GM19468 (cell line): Measurements from ENCODE around the gene USP7.
"Not testable (repeated sequence)": the region's sequence is repeated elsewhere in the genome, so short reads cannot be mapped to it uniquely, and the experiment has no call there.

Experiments
- ATAC-seq: cut with Tn5 transposase; IDR thresholded peaks from one replicate; pipeline ENCODE4 v1.9.1; 2021; ENCODE audit warnings: mild to moderate bottlenecking, moderate library complexity, moderate number of reproducible peaks; ENCODE audit not compliant: unreplicated experiment; ENCODE audit errors: extremely low read depth

USP7 gene

GRCh38 chr16:8886593-8887430 lies 76.9 kb downstream of the USP7 start:
- no peak for ATAC-seq

GRCh38 chr16:8885674-8886592 lies 77.8 kb downstream of the USP7 start:
- no peak for ATAC-seq

DNA sequence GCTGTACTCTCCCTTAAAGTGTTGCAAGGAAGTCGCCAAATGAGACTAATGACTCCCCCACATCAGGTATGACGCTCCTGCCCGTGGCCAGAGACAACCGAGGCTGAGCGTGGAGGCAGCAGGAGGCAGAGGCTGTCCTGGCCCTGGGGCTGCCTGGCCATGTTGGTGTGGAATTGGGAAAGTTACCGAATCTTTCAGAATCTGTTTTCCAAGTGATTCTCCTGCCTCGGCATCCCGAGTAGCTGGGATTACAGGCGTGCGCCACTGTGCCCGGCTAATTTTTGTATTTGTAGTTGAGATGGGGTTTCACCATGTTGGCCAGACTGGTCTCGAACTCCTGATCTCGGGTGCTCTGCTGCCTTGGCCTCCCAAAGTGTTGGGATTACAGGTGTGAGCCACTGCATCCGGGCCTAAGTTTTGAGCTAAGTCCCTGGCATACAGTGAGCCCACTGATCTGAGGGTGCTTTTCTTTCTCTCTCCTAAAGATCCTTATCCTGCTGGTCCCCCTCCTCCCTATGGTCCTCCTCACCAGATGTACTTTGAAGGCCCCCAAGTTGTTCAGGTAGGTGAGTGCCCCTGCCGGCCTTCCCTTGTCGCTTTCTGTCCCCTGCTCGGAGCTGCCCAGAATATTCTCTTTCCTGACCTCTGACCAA lies 80.9 kb downstream of the USP7 start:
- ATAC-seq = no peak

DNA sequence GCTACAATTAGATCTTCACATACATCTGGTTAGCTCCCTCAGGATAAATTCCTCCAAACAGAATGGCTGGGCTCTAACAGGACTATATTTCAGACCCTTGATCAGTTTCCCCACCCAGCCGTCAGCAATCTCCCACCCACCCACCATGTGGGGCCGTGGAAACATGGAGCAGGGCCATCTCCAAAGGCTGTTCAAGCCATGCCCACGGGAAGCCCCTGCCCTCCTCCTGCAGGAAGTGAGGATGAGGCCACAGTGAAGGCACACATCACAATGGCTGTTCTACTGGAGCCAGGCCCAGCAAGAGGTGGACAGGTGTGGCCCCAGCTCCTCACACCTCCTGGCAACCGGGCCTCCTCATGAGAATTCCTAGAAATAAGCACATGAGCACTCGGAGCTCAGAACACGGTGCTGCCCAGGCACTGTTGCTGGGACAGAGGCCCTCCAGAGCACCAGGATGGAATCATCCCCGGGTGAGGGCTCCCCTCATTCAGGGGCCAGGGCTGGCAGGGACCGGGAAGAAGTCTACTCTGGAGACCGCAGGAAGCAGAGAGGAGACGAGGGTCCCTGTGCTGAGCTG lies 81.6 kb downstream of the USP7 start, which contains the start of gene LITAFD:
Gene LITAFD (plus strand): TSS at position 311 of the 577 bp plus-strand sequence. CDS start 2,005 bp downstream, outside the sequence.
- ATAC-seq = no peak

DNA sequence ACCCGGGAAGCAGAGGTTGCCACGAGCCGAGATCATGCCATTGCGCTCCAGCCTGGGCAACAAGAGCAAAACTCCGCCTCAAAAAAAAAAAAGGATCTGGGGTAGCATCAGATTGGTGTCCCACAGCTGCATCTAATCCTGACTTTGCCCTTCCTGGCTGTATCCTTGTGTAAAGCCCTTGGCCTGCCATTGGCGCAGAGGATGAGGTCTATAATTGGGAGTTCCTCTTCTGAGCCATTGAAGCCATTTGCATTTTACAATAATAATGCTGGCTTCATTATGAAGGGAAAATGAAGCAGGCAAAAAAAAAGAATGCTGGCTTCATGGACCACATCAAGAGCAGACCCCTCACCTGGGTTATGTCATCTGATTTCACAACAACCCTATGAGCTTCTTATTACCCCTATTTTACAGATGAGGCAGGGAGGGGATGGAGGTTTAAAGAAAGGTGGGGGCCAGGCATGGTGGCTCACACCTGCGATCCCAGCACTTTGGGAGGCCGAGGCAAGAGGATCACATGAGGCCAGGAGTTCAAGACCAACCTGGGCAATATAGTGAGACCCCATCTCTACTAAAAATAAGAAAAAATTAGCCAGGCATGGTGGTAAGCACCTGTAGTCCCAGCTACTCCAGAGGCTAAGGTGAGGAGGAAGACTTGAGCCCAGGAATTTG lies 82.7 kb downstream of the USP7 start:
- no peak for ATAC-seq

DNA sequence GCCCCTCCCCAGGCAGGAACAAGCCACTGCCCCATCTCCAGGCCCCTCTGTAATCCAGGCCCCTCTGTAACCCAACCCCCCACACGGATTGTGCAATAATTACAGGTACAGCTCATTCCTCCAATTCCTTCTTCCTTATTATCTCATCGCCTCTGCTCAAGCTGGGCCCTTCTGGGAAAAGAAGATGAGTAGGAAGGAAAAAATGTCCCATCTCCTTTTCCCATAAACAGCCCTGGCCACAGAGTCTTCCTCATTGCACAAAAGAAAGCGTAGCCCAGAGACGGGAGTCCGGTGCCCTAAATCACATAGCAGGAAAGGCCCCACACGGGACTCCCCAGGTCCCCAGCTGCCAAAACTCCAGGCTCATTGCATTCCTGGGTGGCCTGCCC lies 85.2 kb downstream of the USP7 start:
- no peak for ATAC-seq

DNA sequence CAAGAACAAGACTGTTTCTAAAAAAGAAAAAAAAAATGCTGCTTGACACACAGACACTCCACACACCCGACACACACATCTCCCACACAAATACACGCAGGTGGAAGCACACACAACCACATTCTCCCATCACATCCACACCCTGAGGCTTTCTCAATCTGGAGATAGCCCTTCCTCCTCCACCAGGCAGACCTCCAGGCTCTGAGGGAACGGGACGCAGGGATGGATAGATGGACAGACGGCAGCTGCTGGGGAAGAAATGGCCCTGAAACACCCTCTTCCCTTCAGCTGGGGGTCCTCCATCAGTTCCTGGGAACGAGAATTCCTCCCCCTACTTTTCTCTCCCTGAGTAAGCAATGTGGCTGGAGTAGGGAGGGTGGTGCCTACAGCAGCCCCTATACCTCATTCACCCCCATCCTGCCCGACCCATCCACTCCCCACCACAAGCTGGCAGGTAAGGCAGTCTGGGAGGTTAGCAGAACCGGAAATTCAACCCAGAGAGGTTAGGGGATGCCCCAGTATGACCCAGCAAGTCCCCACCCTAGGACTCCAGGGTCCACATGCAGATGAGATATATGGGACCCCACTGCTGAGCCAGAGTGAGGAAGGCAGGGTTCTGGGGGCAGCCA lies 85.7 kb downstream of the USP7 start:
- no peak for ATAC-seq

GRCh38 chr16:8875317-8875716 lies 88.4 kb downstream of the USP7 start:
- ATAC-seq = not testable (repeated sequence)

DNA sequence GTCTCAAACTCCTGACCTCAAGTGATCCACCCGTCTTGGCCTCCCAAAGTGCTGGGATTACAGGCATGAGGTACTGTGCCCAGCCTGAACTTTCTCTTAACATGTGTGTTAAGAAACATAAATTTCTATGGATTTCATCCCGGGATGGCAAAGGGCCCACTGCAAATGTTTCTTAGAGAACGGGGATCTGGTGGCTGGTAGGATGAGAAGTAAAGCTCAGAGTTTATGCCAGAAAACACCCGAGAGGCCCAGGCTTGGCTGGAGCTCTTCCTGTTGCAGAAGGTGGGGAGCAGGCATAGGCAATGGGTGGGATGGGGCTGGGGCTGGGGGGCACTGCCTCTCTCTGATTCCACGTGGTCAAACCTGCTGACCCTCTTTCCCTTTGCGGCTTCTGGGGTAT lies 89.3 kb downstream of the USP7 start:
- ATAC-seq = no peak

- ATAC-seq = not testable (repeated sequence)
Measured at GRCh38 chr16:8873866-8874195, 89.9 kb downstream of the USP7 start.

DNA sequence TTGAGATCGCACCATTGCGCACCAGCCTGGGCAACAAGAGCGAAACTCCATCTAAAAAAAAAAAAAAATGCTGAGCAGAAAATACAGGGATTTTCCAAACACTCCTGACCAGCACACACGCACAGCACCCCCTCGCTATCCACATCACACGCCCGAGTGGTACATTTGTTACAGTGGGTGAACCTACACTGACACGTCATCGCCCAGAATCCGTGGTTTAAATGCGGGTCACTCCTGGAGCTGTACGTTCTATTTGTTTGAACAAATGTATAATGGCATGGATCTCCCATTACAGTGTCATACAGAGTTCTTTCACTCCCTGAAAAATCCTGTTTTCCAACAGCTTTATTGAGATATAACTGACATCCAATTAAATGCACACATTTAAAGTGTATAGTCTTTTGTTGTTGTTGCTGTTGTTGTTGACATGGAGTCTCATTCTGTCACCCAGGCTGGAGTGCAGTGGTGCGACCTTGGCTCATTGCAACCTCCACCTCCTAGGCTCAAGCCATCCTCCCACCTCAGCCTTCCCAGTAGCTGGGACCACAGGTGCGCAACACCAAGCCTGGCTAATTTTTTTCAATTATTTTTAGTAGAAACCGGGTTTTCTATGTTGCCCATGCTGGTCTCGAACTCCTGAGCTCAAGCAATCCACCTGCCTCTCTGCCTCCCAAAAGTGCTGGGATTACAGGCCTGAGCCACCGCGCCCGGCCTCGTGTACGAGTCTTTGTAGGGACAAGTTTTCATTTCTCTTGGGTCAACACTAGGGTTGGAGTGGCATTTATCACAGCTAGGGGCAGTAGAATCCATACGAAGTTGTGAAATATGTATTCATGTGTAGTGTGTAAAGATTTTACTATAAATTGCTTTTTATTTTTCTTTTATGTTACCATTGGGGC lies 90.5 kb downstream of the USP7 start:
- no peak for ATAC-seq

DNA sequence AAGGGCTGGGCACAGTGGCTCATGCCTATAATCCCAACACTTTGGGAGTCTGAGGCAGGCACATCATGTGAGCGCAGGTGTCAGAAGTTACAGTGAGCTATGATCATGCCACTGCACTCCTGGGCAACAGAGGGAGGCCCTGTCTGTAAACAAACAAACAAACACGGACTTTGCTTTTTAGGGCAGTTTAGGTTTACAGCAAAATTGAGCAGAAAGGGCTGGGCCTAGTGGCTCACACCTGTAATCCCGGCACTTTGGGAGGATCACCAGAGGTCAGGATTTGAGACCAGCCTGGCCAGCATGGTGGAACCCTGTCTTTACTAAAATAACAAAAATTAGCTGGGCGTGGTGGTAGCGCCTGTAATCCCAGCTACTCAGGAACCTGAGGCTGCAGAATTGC lies 91.6 kb downstream of the USP7 start:
- ATAC-seq = no peak

DNA sequence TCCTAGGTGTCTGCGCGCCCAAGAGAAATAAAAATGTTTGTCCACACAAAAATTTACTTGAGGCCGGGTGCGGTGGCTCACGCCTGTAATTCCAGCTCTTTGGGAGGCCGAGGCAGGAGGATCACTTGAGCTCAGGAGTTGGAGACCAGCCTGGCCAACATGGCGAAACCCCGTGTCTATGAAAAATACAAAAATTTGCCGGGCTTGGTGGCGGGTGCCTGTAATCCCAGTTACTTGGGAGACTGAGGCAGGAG lies 93.8 kb downstream of the USP7 start:
- ATAC-seq = not testable (repeated sequence)

DNA sequence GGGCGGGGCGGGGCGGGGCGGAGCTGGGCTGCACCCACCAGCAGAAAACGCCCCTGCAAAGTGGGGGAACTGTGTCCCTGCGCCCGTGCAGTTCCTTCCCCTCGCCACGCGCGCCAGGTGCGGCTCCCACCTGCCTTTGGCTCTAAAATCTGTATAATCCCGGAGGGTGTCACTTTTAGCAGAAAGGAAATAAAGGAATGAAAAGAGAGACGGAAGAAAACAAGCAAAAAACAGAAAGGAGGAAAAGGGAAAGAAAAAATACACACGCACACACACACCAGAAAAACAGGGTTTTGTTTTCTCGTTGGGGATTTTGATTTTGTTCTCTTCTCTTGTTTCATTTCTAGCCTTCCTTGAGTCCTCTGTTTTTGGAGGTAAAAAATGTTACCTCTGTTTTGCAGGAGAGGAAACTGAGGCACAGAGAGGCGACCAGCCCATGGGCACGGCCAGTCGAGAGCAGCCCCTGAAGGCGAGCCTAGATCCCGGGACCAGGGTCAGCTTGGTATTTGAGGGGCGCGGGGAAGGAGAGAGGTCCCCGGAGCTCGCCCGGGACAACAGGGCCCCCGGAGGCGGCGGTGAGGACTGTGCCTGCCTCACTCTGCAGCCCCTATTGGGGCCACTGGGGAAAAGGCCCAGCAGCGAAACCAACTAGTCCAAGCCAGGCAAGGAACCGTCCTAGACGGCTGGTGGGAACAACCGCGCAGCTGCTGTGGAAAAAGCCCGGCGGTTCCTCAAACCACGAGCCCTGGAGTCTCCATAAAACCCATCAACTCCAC lies 94.3 kb downstream of the USP7 start:
- no peak for ATAC-seq

DNA sequence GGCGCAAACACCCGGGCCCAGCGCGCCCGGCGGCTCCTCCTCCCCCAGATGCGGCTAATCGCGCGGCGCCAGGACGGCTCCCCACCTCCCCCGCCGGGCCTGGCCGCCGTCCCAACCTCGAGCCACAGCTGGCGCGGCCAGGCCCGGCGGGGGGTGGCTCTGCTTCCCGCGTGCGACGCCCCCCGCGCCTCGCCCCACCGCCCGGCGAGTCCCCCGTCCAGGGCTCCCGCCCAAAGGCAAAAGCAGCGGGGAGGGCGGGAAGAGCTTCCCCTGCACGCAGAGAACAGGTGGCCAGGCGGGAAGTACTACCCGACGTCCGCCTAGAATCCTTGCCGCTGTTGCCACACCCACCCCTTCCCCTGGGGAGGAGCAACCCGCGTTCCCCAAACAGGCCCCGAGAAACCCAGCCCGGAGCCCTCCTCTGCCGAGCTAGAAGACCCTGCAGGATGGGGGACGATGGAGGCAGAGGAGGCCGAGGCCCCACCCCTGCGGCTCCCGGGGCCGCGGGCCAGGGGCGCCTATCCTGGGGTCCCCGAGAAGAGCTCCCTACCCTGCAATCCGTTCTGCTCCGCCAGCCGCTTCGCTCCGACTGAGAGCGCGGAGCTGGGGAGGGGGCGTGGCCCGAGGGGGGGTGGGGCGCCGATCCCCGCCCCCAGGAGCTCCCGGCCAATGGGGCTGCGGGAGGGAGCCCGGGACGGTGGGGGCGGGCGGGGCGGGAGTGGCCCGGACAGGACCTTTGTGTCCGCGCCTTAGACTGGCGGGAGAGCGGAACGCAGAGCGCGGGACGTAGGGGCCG lies 95.1 kb downstream of the USP7 start, which contains the start of gene CARHSP1:
Gene CARHSP1 (minus strand): TSS at position 591 of the 796 bp plus-strand sequence. CDS start 9,678 bp downstream, outside the sequence.
- peak; percentile 33 for ATAC-seq

- ATAC-seq = peak; percentile 12
Measured at GRCh38 chr16:8867932-8868415, 95.7 kb downstream of the USP7 start.
